ENCODE data around the gene ADARB2.

- TF ChIP-seq, protein P1, sequence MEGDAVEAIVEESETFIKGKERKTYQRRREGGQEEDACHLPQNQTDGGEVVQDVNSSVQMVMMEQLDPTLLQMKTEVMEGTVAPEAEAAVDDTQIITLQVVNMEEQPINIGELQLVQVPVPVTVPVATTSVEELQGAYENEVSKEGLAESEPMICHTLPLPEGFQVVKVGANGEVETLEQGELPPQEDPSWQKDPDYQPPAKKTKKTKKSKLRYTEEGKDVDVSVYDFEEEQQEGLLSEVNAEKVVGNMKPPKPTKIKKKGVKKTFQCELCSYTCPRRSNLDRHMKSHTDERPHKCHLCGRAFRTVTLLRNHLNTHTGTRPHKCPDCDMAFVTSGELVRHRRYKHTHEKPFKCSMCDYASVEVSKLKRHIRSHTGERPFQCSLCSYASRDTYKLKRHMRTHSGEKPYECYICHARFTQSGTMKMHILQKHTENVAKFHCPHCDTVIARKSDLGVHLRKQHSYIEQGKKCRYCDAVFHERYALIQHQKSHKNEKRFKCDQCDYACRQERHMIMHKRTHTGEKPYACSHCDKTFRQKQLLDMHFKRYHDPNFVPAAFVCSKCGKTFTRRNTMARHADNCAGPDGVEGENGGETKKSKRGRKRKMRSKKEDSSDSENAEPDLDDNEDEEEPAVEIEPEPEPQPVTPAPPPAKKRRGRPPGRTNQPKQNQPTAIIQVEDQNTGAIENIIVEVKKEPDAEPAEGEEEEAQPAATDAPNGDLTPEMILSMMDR (IDR thresholded peaks at IDR 0.05; ENCODE audit: low read depth, low read length, poor library complexity, severe bottlenecking): no peak
- TF ChIP-seq EZH2phosphoT487 (IDR thresholded peaks at IDR 0.05; ENCODE audit: borderline replicate concordance, low read length): no peak
Measured at GRCh38 chr10:1242975-1243374, 494.4 kb downstream of the ADARB2 start.

Data from DOHH2 (cell line).